Pancreas (tissue), 10 donors: ENCODE results near the gene MPRIP. TPM values are rescaled to one million over a fixed set of nuclear protein-coding genes. Genes with fewer than 3 reads are reported as not detected.

Experiments
- ATAC-seq, 4 donors: fragments of 200-7000 bp; cut with Tn5 transposase; one replicate each; pipeline versions ENCODE4 v1.8.0 to v1.9.1; 2020; ENCODE audit warnings: mild to moderate bottlenecking in 4 of 4, moderate library complexity in 4 of 4
- DNase-seq, 6 donors: peaks; one replicate each; pipeline ENCODE4 v3.0.0-alpha.2; 2020
- FAIRE-seq: peaks from 2 replicates; lab custom pipeline; 2012; peaks lifted over from hg19 to GRCh38; lab: Jason Lieb, UNC
- H3K27ac ChIP-seq, 4 donors: fragments of 200-600 bp; sonication (generic); 1 replicate in 3 of 4; 2 replicates in 1 of 4; pipeline versions ENCODE4 v1.5.0 to v1.8.0; 2020
- H3K27me3 ChIP-seq, 4 donors: fragments of 200-600 bp; one replicate each; pipeline ENCODE4 v1.8.0; 2021
- H3K36me3 ChIP-seq, 3 donors: fragments of 200-600 bp; sonication (generic) in 1 of 3; one replicate each; pipeline versions ENCODE4 v1.5.0 to v1.8.0; 2020 to 2021
- H3K4me1 ChIP-seq, 3 donors: fragments of 200-600 bp; one replicate each; pipeline ENCODE4 v1.8.0; 2021
- H3K4me3 ChIP-seq, 4 donors: fragments of 200-600 bp; sonication (generic) in 2 of 4; one replicate each; pipeline versions ENCODE4 v1.5.0 to v1.8.0; 2020 to 2021
- H3K9me3 ChIP-seq, 4 donors: fragments of 200-600 bp; one replicate each; pipeline ENCODE4 v1.8.0; 2021
- WGBS, 2 donors: extraction: QIAGEN DNeasy Blood & Tissue Kit; methylation state at CpG; one replicate each; pipeline ENCODE4 v1.1.7; 2013; 5-methylcytosine and 5-hydroxymethylcytosine counted together
- intact Hi-C, 3 donors: fragments of 100-400 bp; cut with DNase I; formaldehyde crosslinking; loops; one replicate each; pipeline versions ENCODE4 v1.11.1 to v1.14.2; 2022
- polyA plus RNA-seq, 2 donors: library from polyadenylated mRNA; stranded (reverse); fragments of 200-250 nt; gene quantifications; one replicate each; pipeline ENCODE4 v1.2.3, GENCODE V29; 2013
- total RNA-seq, 6 donors: library from RNA; stranded (reverse); fragmentation: NEBNext Ultra II Directional in 4 of 6; extraction: Animal tissue kit (Norgen Biotek cat#: 25700) in 4 of 6; gene quantifications; one replicate each; pipeline versions ENCODE4 v1.2.1 to v1.2.4, GENCODE V29; 2021 to 2023
- TF ChIP-seq, protein P1 (sequence below), 4 donors: fragments of 200-600 bp; sonication (generic) in 3 of 4; IDR thresholded peaks; one replicate each; pipeline versions ENCODE4 v1.5.0 to v1.8.0; 2021; ENCODE audit warnings: antibody characterized with exemption in 4 of 4
- donor health status: healthy with polysubstance abuse.
- donor health status: DM: no; HTN: no; CAD: no; lungs with moderate emphysema.
- donor health status: DM: no; HTN: no; CAD: no.
- donor health status: control.
- donor health status: control.
- donor health status: Bipolar disorder and iron deficiency.
- donor health status: DM: yes; HTN: yes; CAD: no.
- donor health status: DM: no; HTN: no; CAD: no.
- donor health status: DM: no; HTN: no; CAD: no.
- donor health status: DM: yes; HTN: yes; CAD: no.

Gene MPRIP
- total and polyA plus RNA-seq, 8 donors = 91.8 to 242 (median 107) TPM

DNA sequence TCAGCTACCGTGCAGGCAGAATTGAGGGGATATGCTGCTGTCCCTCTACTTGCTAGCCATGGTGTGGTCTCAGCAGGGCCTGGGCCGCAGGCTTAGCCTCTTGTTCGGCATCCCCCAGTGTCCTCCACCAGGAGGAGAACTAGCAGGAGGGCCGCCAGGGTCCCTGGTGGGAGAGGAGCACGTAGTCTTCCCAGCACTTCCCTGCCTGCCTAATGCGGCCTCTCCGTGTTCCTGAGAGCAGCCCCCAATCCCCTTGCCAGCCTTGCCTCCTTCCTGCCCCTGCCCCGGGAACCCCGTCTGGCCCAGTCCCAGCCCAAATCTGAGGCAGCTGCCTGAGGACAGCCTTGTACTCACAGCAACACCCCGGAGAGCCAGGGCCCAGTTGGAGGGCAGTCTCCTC lies 125.7 kb downstream of the MPRIP start:
- Histone ChIP-seq H3K4me3 (no peak overlapping the region), H3K27me3 (no peaks in the 10 kb centered on the region), H3K9me3 (no peaks in the 10 kb centered on the region), H3K36me3 (peaks cover 9 to 52% (median 43%) of the 10 kb centered on the region in 3 donors), H3K27ac (no peak overlapping the region), H3K4me1 (no peaks in the 10 kb centered on the region)
- intact Hi-C loops = no loop called here
- WGBS, 2 donors = 93 to 97% methylated on average over 10 of the region's 10 CpGs
- DNase-seq (peak in 1 of 6 donors; percentile 59), FAIRE-seq (no peak), ATAC-seq (no peak)
- TF ChIP-seq, protein P1, sequence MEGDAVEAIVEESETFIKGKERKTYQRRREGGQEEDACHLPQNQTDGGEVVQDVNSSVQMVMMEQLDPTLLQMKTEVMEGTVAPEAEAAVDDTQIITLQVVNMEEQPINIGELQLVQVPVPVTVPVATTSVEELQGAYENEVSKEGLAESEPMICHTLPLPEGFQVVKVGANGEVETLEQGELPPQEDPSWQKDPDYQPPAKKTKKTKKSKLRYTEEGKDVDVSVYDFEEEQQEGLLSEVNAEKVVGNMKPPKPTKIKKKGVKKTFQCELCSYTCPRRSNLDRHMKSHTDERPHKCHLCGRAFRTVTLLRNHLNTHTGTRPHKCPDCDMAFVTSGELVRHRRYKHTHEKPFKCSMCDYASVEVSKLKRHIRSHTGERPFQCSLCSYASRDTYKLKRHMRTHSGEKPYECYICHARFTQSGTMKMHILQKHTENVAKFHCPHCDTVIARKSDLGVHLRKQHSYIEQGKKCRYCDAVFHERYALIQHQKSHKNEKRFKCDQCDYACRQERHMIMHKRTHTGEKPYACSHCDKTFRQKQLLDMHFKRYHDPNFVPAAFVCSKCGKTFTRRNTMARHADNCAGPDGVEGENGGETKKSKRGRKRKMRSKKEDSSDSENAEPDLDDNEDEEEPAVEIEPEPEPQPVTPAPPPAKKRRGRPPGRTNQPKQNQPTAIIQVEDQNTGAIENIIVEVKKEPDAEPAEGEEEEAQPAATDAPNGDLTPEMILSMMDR (IDR thresholded peaks at IDR 0.05) = no peak

DNA sequence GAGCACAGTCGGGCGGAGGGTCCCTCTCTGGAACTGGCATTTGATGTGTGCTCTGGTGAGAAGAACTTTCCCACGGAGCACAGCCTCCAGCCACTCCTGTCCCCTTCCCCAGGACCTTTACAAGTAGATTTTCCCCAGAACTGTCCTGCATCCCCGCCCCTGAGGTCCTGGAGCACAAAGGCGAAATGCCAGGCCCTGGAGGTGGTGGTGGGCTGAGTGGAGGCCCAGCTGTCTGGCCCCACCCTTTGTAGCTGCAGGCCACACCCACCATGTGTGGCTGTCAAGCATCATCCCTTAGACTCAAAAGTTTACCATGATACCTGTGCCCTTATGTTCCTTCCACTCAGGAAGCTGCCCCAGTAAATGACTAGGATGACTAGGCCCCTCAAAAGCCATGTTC lies 126.1 kb downstream of the MPRIP start:
- Histone ChIP-seq H3K4me1 (no peaks in the 10 kb centered on the region), H3K4me3 (no peak overlapping the region), H3K27ac (no peak overlapping the region), H3K27me3 (no peaks in the 10 kb centered on the region), H3K36me3 (peaks cover 9 to 52% (median 48%) of the 10 kb centered on the region in 3 donors), H3K9me3 (no peaks in the 10 kb centered on the region)
- intact Hi-C loops = no loop called here
- ATAC-seq (no peak), DNase-seq (no peak), FAIRE-seq (no peak)
- 90 to 98% methylated on average over 5 of the region's 5 CpGs for WGBS, 2 donors
- TF ChIP-seq, protein P1 (IDR thresholded peaks at IDR 0.05) = no peak

DNA sequence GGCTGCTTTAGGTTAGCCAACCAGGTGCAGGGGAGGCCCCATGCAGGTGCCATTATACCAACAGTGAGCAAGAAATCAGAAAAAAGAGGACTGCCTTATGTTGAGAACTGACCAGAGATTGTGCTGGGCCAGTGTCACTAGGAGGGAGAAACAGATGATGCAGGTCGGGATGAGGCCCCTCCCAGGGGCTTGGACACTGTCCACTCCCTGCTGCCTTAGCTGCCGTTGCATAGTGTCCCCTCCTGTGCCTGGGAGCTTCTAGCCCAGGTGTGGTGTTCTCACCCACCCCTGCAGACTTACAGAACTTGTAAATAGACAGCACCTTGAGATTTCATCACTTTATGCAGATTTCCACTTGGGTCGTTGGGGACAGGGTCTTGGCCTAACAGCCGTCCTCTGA lies 127.1 kb downstream of the MPRIP start:
- no peaks in the 10 kb centered on the region for H3K27me3 ChIP-seq
- no peak for FAIRE-seq
- H3K9me3 ChIP-seq = no peaks in the 10 kb centered on the region
- no peak overlapping the region for H3K27ac ChIP-seq
- intact Hi-C loops = no loop called here
- H3K4me3 ChIP-seq = no peak overlapping the region
- no peaks in the 10 kb centered on the region for H3K4me1 ChIP-seq
- WGBS, 2 donors = 70 to 74% methylated on average over 4 of the region's 4 CpGs
- peak in 1 of 6 donors; percentile 13 for DNase-seq
- no peak for ATAC-seq
- peaks cover 9 to 55% (median 46%) of the 10 kb centered on the region in 3 donors for H3K36me3 ChIP-seq
- TF ChIP-seq, protein P1 (IDR thresholded peaks at IDR 0.05) = no peak

DNA sequence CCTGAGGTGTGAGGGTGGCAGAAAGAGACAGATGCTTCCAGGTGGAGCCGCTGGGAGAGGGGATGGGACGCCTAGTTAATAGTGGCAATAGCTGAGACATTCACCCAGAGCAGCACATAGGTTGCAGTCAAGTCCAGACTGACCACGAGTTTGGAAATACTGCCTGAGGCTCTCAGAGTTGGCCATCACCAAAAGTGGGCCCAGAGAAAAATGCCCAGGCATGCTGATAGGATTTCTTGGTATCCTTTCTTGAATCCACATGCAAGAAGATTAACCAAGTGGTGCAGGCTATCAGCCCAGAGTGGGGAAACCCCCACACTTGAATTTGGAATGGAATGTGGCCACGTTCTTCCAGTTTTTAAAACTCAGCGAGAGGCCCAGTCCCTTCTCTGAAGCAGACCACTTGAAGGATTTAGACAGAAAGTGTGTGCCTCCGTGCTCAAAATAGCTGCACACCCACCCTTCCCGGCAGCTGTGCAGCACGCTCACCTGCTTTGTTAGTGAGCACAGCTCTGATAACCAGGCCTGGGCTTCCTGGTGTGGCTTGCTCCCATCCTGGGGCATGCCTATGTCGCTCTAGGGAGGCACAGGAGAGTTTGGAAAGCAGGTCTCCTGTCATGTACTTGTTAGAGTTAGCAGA lies 128.2 kb downstream of the MPRIP start:
- Histone ChIP-seq H3K27ac (no peak overlapping the region), H3K4me1 (no peaks in the 10 kb centered on the region), H3K4me3 (no peak overlapping the region), H3K36me3 (peaks cover 9 to 55% (median 42%) of the 10 kb centered on the region in 3 donors), H3K9me3 (no peaks in the 10 kb centered on the region), H3K27me3 (no peaks in the 10 kb centered on the region)
- TF ChIP-seq, protein P1 (IDR thresholded peaks at IDR 0.05) = no peak
- 84 to 85% methylated on average over 9 of the region's 9 CpGs for WGBS, 2 donors
- ATAC-seq = no peak
- peak in 1 of 6 donors; percentile 14 for DNase-seq
- FAIRE-seq = no peak
- intact Hi-C loops = no loop called here

DNA sequence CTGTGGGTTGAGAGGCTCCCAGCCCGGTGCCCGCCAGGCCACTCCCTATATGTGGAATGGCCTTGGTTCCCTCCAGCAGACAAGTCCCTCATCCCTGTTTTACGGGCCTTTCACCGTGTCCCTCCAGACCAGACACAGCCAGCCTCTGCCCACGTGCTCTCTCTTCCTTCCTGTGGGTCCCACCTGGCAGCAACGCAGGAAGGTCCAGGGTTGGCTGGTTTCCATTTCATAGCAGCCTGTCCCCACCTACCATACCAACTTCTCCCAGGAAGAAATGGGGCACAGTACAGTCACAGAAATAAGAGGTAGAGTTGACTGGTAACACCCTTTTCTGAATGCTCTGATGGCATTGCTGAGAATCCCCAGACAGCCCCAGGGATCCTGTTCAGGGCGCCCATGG lies 128.9 kb downstream of the MPRIP start:
- H3K9me3 ChIP-seq = no peaks in the 10 kb centered on the region
- TF ChIP-seq, protein P1 (IDR thresholded peaks at IDR 0.05) = no peak
- DNase-seq (no peak), FAIRE-seq (no peak), ATAC-seq (no peak)
- 85 to 90% methylated on average over 7 of the region's 7 CpGs for WGBS, 2 donors
- intact Hi-C loops = no loop called here
- no peaks in the 10 kb centered on the region for H3K27me3 ChIP-seq
- H3K27ac ChIP-seq = no peak overlapping the region
- no peaks in the 10 kb centered on the region for H3K4me1 ChIP-seq
- no peak overlapping the region for H3K4me3 ChIP-seq
- H3K36me3 ChIP-seq = peaks cover 7 to 55% (median 41%) of the 10 kb centered on the region in 3 donors
